Astrocyte of the cerebellum (primary cell): Measurements from ENCODE around the gene LEPROT.

Experiments used
- DNase-seq: peaks from one replicate; pipeline ENCODE4 v3.0.0-alpha.2; 2011; ENCODE audit warnings: low read depth
- H3K4me3 ChIP-seq: 2 replicates; pipeline ENCODE4 v1.5.1; 2011; ENCODE audit warnings: mild to moderate bottlenecking, low read depth, low read length, moderate library complexity
- CTCF ChIP-seq: IDR thresholded peaks from 2 replicates; pipeline ENCODE4 v1.5.1; 2012; ENCODE audit warnings: low read length, low read depth, moderate library complexity, mild to moderate bottlenecking; ENCODE audit errors: missing control alignments
- in situ Hi-C: cut with HindIII; loops from 2 replicates; pipeline ENCODE4 v1.10.0; 2017; ENCODE audit warnings: low sequenced_read_pairs

Gene LEPROT

GRCh38 chr1:65469889-65470340 lies 49.4 kb downstream of the LEPROT start:
- DNase-seq = peak; percentile 82
- in situ Hi-C loops = no loop called here

GRCh38 chr1:65470766-65471165 lies 50.3 kb downstream of the LEPROT start:
- in situ Hi-C loops = no loop called here
- DNase-seq = no peak
- TF ChIP-seq CTCF = no peak
- H3K4me3 ChIP-seq = no peak overlapping the region

More at GRCh38 chr1:65469889-65470340, 49.4 kb downstream of the LEPROT start:
- no peak overlapping the region for H3K4me3 ChIP-seq
- no peak for TF ChIP-seq CTCF

- no peak for TF ChIP-seq CTCF
- no peak overlapping the region for H3K4me3 ChIP-seq
- DNase-seq = no peak
- in situ Hi-C loops = no loop called here
These were observed 50.9 kb downstream of the LEPROT start for GRCh38 chr1:65471213-65471833.

- H3K4me3 ChIP-seq = no peak overlapping the region
- in situ Hi-C loops = no loop called here
- DNase-seq = no peak
- TF ChIP-seq CTCF = no peak
These were observed 51.4 kb downstream of the LEPROT start for GRCh38 chr1:65471861-65472332.

- no peak for DNase-seq
- no peak overlapping the region for H3K4me3 ChIP-seq
- TF ChIP-seq CTCF = no peak
- in situ Hi-C loops = no loop called here
These were observed 55.9 kb downstream of the LEPROT start for GRCh38 chr1:65476327-65476726.

GRCh38 chr1:65477414-65478378 lies 57.2 kb downstream of the LEPROT start:
- no peak for TF ChIP-seq CTCF
- DNase-seq = no peak
- no peak overlapping the region for H3K4me3 ChIP-seq
- in situ Hi-C loops = no loop called here
